GM20000 (cell line): ENCODE measurements around the gene RAB3IL1.
A peak's percentile ranks its signal among the peaks of the same experiment; 100 is the strongest.
"Not testable (repeated sequence)": the region's sequence is repeated elsewhere in the genome, so short reads cannot be mapped to it uniquely, and the experiment has no call there.

ENCODE experiments used
- DNase-seq: peaks from one replicate; pipeline ENCODE4 v3.0.0; 2012; ENCODE audit warnings: low spot score
- CTCF ChIP-seq: IDR thresholded peaks from 2 replicates; pipeline ENCODE4 v1.5.1; 2012; ENCODE audit warnings: mild to moderate bottlenecking, control low read depth; ENCODE audit errors: extremely low read depth, missing control alignments

Gene RAB3IL1

GRCh38 chr11:61917334-61918109, at the start of gene RAB3IL1:
TSS of gene RAB3IL1 (minus strand) at chr11:61917566. CDS start at chr11:61917367, 199 bp downstream.
- DNase-seq = peak; percentile 51
- no peak for TF ChIP-seq CTCF

DNA sequence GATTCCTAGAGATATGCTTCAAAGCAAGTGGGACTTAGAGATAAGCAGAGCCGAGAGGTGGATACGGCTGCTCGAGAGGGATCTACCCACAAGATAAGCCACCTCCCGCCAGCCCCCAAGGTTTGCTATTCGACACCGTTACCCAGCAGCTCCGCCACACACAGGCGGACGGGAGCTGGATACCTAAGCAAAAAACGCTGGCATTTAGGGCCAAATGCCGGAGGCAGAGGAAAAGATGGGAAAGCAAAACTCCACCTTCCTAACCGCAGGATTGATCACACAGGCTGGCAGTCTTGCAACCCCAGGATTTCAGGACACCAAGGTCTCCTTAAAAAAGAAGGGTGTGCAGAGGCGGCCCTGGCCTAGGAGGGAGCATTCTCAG, 49.4 kb upstream of the RAB3IL1 start:
- TF ChIP-seq CTCF = no peak
- no peak for DNase-seq

DNA sequence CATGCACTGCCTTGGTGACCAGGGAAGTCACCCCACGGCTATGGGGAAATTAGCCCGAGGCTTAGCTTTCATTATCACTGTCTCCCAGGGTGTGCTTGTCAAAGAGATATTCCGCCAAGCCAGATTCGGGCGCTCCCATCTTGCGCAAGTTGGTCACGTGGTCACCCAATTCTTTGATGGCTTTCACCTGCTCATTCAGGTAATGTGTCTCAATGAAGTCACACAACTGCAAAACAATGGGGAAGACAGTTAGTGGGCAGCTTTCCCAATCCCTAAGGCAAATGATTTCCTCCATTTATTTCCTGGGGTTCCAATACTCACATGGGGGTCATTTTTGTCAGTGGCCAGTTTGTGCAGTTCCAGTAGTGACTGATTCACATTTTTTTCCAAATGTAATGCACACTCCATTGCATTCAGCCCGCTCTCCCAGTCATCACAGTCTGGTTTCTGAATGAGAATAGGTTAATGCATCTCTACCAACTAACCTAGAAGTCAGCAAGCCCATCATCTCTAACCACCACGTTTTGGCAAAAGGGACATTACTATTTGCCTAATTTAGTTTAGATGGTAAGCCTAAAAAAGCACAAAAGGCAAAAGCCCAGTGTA, 47.4 kb upstream of the RAB3IL1 start:
- DNase-seq = not testable (repeated sequence)

DNA sequence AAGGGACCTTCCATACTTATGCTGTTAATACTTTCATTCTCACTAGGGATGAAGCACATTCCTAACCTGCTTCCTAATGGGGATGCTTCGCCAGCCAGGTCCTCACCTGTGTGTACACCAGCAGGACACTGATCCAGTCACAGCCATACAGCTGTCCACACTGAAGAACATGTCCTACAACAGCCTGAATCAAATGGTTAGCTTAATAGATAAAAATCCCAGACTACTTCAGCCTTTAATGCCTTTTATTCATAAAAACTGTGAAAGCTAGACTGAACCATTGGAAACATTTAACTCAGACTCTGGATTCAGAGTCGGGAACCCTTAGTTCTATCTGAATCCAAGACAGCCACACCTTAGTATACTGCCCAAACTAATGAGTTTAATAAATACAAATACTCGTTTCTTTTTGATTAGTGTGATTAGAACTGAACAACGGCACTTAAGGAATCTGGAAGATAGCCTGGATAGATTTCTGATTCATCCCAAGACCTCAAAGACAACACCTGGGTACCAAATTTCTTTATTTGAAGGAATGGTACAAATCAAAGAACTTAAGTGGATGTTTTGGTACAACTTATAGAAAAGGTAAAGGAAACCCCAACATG, 46.8 kb upstream of the RAB3IL1 start:
- TF ChIP-seq CTCF = no peak
- DNase-seq = no peak

DNA sequence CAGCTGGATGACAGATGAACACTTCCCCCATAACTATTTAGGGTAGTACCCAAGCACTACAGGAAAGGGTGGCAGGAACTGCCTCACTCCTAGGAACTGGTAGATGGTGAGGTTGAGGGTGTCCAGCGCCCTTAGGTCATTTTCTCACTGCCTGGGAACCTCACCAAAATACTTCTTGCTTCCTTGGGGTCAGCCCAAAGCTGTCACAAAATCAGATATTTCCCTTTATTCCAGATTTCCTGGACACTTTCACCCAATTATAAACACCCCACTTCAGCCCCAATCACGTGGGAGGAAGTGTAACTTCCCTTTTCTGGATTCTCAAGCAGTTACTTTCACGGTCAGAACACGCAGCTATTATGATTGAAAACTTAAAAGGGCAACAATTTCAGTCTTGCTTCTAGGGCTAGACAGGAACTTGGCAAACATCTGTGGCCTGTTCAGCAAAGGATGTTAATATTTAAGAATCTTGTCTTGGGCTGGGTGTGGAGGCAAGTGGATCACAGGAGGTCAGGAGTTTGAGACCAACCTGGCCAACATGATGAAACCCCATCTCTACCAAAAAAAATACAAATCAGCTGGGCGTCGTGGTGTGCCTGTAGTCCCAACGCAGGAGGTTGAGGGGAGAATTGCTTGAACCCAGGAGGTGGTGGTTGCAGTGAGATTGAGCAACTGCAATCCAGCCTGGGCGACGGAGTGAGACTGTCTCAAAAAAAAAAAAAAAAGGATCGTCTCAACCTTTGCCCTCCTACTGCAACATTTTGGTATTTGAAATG, 46.1 kb upstream of the RAB3IL1 start:
- DNase-seq = no peak
- TF ChIP-seq CTCF = no peak

- TF ChIP-seq CTCF = no peak
Observed at GRCh38 chr11:61963016-61963281, 45.6 kb upstream of the RAB3IL1 start.

DNA sequence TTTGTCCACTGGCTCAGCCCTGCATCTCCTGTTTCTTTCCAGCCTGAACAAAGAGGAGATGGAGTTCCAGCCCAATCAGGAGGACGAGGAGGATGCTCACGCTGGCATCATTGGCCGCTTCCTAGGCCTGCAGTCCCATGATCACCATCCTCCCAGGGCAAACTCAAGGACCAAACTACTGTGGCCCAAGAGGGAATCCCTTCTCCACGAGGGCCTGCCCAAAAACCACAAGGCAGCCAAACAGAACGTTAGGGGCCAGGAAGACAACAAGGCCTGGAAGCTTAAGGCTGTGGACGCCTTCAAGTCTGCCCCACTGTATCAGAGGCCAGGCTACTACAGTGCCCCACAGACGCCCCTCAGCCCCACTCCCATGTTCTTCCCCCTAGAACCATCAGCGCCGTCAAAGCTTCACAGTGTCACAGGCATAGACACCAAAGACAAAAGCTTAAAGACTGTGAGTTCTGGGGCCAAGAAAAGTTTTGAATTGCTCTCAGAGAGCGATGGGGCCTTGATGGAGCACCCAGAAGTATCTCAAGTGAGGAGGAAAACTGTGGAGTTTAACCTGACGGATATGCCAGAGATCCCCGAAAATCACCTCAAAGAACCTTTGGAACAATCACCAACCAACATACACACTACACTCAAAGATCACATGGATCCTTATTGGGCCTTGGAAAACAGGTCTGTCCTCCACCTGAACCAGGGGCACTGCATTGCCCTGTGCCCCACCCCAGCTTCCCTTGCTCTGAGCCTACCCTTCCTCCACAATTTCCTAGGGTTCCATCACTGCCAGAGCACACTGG, 45.0 kb upstream of the RAB3IL1 start:
- DNase-seq = no peak
- no peak for TF ChIP-seq CTCF

More at GRCh38 chr11:61963016-61963281, 45.6 kb upstream of the RAB3IL1 start:
- DNase-seq = no peak
